GM21515 (cell line): ENCODE results near the gene C16orf89.
"Not testable (repeated sequence)": the region's sequence is repeated elsewhere in the genome, so short reads cannot be mapped to it uniquely, and the experiment has no call there.

Source experiments
- ATAC-seq: cut with Tn5 transposase; IDR thresholded peaks from one replicate; pipeline ENCODE4 v1.9.1; 2021; ENCODE audit not compliant: unreplicated experiment

The C16orf89 gene

DNA sequence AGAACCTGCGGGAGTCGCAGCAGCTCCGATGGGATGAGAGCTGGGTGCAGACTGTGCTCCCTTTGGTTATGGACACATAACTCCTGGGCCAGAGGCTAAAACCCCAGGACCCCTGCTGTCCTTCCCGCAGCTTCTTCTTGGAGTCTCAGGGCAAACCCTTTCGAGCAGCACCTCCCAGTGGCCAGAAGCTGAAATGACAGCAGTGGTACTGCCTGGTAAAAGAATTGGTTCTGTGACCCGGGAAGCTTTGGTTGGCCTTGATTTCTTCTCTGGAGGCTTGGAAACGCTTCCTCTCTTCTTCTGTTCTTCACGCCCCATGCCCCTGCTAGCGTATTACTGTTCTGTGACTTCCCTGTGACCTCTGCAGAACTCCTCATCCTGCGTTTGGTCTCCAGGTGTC is 19.0 kb upstream of the C16orf89 start:
- not testable (repeated sequence) for ATAC-seq

DNA sequence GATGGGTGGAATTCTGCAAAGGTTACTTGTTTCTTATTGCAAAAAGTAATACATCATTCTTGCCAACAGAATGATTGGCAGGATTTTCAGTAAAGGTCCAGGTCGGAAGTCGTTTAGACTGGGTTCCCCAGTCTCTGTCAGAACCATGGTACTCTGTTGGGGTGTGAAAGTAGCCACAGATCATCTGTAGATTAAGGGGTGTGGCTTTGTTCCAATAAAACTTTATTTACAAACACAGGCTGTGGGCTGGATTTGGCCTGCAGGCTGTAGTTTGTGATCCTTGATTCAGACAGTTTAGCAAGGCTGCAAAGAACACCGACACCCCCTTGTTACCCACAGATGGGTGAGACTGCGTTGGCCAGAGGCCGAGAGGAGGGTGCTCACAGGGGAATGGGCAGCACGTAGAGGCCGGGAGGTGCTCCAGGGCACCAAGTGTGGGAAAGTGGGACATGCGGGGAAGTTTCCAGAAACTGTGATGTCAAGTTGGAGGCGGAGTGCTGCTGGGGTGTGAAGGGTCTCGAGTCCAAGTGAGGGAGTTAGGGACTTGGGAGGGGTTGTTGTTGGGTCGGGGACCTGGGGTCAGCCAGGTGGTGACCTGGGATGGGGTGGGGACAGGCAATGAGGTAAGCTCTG is 18.5 kb upstream of the C16orf89 start:
- not testable (repeated sequence) for ATAC-seq

DNA sequence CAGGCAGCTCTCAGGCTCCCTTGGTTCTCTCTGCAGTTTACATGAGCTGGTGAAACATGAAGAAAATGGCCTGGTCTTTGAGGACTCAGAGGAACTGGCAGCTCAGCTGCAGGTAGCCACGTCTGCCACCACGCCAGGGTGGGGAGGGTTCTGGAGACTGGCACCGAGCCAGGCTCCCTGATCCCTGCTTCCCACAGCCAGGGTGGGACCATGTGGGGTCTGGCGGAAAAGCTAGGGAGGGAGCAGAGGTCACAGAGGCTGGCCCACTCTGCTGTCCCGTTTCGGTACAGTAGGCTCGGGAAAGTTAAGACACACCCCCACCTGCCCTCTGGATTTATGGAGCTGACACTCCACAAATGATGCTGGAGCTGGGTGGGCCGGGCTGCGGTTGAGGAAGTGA is 17.9 kb upstream of the C16orf89 start:
- ATAC-seq, result not testable (repeated sequence)

DNA sequence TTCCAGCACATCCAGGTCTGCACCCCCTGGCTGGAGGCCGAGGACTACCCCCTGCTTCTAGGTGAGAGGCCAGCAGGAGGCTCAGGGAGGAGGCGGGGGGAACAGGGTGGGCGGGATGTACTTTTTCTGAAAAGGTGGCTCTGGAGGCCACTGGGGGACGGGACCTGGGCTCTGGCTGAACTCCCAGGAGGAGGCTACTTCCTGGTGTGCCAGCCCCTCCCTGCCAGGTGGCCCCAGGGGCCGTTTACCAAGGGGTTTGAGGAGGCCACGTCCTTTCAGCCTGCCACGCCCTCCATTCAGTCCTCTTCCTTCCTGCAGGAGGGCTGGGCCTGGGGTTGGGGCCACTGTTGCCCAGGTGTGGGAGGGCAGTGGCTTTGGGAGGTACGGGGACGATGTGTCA is 15.2 kb upstream of the C16orf89 start:
- not testable (repeated sequence) for ATAC-seq

DNA sequence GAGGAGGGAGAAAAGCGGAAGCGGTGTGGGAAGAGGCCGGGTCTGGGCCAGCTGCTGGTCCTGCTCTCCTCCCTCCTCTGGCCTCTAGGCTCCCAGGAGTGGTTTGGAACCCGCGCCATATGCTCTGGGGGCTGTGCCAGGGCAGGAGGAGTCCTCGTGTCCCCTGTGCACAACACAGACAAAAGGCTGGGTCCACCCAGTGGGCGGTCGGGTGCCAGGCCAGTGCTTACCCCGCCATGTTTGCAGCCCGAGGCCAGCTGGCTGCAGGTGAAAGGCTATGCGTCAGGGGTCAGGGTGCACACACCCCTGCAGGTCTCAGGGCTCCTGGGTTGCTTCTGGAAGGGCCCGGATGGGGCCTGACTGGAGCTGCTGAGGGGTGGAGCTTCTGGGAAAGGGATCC is 14.7 kb upstream of the C16orf89 start:
- not testable (repeated sequence) for ATAC-seq

DNA sequence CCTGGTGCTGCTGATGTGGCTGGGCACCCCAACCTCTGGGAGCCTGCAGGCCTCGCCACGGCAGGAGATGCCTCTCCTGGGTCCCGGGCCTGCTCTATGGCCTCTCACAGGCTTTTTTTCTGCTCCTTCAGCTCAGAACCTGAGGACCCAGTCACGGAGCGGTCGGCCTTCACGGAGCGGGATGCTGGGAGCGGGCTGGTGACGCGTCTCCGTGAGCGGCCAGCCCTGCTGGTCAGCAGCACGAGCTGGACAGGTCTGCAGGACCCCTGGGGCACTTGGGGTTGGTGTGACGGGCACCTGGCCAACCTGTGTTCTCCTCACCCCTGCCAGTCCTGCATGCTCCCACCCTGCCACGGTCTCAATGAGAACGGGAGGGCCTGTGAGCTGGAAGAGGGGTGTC is 12.9 kb upstream of the C16orf89 start:
- ATAC-seq, result no peak

DNA sequence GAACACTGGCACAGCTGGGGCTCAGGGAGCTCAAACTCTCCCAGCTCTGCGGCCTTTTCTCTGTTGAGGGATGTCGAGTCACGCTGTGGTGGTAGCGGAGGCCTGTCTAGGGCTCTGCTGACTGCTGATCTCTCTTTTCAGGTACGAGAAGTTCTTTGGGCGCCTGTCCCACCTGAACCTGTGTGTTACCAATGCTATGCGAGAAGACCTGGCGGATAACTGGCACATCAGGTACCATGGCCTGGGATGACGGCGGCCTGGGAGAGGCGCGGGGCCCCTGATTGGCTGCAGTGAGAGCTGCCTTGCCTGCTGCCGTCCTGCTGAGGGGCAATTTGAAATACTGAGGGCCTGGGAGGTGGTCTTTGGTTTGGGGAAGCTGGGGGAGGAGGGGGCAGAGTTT is 11.5 kb upstream of the C16orf89 start:
- no peak for ATAC-seq

DNA sequence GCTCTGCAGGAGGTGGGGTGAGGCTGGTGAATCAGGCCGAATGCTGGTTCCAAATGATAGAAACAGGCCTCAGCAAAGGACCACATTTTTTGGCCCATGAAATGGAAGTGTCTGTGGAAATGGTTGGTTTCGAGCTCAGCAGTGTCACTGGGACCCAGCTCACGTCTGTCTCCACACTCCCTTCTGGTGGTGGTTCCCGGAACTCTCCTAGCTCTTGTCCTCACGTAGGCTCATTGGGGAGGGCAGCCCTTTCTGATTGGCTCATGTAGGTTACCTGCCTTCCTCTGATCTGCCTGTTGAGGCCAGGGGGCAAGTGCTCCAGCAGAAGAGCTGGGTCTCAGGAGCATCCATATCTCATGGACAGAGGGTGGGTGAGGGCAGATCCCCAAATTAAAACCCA is 9.9 kb upstream of the C16orf89 start:
- no peak for ATAC-seq

DNA sequence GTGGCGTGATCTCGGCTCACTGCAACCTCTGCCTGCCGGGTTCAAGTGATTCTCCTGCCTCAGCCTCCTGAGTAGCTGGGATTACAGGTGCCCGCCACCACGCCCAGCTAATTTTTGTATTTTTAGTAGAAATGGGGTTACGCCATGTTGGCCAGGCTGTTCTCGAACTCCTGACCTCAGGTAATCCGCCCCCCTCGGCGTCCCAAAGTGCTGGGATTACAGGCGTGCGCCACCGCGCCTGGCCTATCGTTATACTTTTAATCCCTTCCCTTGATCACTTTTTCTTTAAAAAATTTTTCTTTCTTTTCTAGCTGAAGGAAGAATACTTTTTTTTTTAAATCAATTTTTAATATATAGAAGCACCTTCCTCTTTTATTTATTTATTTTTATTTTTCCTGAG is 8.0 kb upstream of the C16orf89 start:
- ATAC-seq, result not testable (repeated sequence)

DNA sequence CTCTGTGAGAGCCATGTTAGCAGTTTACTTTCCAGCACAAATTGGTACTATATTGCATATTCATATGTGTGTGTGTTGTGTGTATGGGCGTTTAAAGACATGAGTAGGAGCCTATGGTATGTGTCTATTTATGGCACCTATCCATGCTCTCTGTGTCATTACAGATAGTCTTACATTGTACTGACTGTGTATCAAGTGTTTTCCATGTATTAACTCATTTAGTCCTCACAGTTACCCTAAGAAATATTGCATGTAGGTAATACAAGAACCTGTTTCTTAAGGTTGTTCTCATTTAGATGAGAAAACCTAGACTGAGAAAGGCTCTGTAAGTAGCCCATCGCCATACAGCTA is 7.5 kb upstream of the C16orf89 start:
- ATAC-seq, result no peak

DNA sequence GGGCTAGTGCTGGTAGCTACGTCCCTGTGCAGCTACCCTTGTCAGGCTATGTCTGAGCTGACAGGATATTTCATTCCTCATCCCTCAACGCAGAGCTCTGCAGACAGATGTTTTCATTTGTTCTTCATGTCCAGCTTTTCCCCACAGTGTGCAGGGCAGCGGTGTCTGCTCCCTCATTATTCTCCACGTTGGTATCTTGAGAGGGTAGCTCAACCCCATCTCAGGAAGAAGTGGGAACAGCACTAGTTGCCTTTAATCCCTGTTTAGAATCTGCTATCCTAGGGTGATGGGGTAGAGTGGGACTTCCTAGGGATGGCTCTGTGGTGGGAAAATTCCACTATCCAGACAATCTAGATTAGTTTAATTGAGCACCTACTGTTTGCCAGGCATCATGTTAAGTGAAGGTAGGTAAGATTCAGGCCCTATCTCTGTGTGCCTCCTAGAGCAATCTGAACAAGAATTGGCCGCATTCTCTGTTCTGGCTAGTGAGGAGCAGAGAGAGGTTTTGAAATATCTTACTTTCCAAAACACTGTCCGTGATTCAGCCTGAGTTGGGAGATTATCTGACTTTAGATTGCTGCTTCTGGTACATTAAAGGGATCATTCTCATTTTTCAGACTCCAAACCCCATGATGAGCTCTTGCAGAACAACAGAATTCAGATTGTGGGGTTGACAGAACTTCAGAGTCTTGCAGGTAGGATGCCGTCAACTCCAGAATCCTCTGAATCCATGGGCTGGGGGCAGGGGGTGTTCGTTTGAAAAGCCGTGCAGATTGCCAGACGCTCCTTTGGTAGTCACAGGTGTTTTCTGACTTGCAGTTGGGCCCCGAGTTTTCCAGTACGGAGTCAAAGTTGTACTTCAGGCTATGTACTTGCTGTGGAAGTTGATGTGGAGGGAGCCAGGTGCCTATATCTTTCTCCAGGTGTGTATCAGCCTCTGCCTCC is 6.8 kb upstream of the C16orf89 start:
- ATAC-seq, result no peak

DNA sequence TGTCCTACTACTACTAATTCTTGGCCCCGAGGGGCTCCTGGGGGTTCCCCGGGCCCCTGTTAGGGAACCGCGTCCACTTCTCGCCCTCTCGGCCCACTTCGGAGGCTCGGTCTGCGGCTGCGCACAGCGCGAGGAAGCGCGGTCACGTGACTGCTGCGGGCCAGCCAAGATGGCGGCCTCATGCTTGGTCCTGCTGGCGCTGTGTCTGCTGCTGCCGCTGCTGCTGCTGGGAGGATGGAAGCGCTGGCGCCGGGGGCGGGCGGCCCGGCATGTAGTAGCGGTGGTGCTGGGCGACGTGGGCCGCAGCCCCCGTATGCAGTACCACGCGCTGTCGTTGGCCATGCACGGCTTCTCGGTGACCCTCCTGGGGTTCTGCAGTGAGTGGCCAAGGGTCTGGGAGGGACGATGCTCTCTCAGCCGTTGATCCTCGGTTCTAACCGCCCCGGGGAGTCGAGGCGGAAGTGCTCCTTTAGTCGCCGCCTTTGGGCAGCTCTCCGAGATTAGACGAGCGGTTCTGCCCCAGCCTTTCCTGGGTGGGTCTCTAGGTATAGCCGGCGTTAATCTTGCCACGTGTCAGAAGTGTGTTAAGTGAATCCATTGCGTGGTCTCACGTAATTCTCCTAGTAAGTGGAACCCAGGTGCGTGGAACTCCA is 6.1 kb upstream of the C16orf89 start, which contains the start of gene ALG1:
ALG1 (plus strand) TSS at position 163 of the 653 bp plus-strand sequence; CDS start at position 170, 7 bp downstream.
- ATAC-seq, result peak; percentile 80

DNA sequence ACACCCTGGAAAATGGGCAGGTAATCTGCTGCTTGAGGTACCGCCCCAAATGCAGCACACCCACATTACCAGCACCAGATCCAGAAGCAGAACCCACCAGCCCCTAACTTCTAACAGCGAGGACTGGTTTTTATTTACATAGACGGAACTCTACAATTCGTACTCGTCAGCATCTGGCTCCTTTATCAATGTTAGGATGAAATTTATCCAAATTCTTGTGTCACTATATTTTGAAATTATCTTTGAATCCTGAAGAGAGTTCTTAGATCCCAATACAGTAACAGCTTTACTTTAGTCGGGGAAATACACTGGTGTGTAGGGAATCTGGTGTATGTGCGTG is 5.6 kb upstream of the C16orf89 start:
- ATAC-seq, result no peak

DNA sequence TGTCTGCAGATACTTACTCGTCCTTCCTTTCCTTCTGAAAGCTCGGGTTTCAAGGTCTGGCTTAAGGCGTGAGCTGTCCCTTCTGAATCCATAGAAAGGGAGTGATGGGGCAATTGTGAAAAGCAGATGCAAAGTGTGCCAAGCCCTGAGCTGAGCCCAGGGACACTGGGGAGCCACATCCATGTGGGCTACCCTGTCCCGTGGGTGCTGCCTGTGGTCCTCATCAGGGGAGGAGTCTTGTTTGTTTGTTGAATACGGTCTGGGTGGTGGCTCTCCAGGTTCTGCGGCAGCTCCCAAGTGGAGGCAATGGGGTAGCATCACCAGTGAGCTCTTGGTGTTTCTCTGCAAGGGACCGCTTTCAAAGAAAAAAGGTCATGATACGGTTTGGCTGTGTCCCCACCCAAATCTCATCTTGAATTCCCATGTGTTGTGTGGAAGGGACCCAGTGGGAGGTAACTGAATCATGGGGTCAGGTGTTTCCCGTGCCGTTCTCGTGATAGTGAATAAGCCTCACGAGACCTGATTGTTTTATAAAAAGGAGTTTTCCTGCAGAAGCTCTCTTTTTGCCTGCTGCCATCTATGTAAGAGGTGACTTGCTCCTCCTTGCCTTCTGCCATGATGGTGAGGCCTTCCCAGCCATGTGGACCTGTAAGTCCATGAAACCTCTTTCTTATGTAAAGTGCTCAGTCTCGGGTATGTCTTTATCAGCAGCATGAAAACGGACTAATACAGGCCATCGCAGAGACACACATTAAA is 4.9 kb upstream of the C16orf89 start:
- no peak for ATAC-seq

DNA sequence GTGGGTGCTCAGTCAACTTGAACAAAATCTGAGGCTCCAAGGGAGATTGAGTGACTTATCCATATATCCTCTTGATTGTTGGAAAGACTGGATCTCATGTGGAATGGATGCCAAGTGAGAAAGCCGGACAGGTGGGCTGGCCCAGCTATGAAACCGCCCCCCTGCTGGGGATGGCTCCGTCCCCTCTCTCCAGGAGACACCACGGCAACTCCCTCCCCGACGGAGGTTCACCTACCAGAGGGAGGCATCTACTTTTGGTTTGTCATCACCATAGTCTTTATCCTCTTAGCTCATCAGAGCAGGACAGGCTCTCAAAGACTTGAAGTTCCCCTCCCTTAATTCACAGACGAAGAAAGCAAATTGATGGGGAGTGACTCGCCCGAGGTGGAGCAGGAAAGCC is 4.1 kb upstream of the C16orf89 start:
- ATAC-seq, result no peak

DNA sequence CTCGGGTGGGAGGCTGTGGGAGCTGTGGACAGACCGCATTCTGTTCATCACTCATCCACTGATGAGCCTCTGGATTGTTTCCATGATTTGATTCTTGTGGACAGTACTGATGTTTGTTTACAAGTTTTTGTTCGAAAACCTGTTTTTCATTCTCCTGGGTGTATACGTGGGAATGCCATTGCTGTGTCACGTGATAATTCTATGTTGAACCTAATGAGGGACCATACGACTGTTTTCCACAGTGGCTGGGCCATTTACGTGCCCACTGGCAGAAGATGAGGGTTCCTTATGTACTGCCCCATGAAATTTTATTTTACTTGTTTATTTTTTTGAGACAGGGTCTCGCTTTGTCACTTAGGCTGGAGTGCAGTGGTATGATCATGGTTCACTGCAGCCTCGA is 3.3 kb upstream of the C16orf89 start:
- no peak for ATAC-seq

DNA sequence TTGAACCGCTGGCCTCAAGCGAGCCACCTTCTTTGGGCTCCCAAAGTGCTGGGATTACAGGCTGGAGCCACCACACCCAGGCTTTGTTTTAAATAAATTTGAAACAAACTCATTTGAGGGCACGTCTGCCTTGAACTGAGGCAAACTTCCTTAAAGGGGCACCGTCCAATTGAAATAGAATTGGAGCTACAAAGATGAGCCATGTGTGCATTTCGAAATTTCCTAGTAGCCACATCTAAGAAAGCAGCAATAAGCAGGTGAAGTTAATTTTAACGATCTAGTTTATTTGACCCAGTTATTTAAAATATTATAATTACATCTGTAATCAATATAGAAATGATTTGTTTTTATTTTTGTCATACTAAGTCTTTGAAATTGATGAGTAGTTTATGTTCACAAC is 755 bp upstream of the C16orf89 start:
- no peak for ATAC-seq

DNA sequence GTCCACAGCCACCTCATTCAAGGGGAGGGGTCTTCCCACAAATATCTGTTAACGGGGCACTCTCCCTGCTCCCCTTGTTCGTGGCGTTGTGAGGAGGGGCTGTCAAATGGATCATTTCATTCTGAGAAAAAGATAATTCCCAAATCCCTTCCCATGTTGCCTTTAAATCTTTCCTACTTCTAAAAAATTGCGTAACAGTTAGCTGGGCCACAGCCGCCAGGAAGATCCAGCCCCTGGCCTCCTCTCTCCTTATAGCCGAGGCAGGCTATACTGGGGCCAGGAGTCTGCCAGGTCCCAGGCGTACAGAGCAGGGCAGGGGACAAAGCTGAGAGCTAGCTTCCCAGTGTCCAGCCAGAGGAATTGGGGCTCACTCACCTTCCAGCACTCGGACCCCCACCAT is 430 bp downstream of the C16orf89 start:
- no peak for ATAC-seq

DNA sequence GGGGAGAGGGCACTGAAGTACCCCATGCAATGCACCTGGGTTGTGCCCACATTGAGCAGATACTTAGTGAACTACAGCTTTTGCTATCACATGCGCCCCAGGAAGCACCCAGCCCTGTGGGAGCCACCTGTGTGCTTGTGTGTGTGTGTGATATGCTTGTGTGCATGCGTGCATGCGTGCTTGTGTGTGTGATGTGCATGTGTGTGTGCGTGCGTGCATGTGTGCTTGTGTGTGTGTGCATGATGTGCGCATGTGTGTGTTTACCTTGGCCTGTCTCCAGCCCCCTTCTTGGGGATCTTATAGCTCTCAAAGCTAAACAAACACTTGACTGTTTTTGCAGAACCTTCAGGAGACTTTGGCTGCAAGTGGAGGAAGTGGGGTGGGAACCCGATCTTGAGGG is 841 bp downstream of the C16orf89 start:
- no peak for ATAC-seq

DNA sequence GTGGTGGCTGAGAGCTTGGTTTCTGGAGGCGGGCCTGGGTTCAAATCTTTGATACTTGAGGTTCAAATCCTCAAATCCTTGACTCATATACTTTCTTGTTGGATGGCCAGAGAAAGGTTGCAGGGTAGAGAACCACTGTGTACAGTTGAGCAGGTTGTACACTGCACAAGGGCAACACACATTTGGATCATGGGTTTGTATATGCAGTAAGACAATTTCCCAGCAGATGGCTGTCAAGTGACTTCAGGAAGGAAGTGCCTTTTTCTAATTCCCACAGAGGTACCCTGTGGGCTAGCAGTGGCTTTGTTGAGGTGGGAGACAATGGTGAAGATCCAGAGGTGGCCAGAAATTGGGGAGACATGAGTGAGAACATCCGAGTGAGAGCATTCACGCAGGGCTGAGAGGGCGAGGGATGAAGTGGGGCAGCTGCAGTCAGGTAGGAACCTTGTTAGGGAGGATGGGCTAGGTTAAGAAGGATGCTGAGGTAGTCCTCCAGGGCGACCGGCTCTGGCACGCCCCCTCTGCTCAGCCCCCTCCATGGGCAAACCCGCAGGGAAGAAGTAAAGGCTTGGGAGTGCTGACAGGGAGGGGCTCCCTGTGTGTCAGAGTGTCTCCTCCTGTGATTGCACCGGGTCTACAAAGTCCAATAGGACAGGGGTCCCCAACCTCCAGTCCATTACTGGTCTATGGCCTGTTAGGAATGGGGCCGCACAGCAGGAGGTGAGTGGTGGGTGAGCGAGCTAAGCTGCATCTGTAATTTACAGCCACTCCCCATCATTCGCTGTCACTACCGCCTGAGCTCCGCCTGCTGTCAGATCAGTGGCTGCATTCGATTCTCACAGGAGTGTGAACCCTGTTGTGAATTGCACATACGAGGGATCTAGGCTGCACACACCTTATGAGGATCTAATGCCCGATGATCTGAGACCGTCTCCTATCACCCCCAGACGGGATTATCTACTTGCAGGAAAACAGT is 2.7 kb downstream of the C16orf89 start:
- no peak for ATAC-seq
